HepG2 (cell line): ENCODE data around the gene E2F3. TPM values are rescaled to one million over a fixed set of nuclear protein-coding genes. Genes with fewer than 3 reads are reported as not detected.

Experiments used
- BRD4 ChIP-seq: sonication (generic); formaldehyde crosslinking; IDR thresholded peaks from 2 replicates; pipeline ENCODE4 v1.4.0; 2020; ENCODE audit warnings: missing genetic modification reagents
- DBP ChIP-seq: sonication (generic); formaldehyde crosslinking; IDR thresholded peaks from 2 replicates; pipeline ENCODE4 v1.4.0; 2020; ENCODE audit warnings: missing genetic modification reagents; ENCODE audit errors: not compliant biosample characterization
- ETS1 ChIP-seq: sonication (generic); formaldehyde crosslinking; IDR thresholded peaks from 2 replicates; pipeline ENCODE4 v1.4.0; 2020; ENCODE audit warnings: missing genetic modification reagents
- FOXP1 ChIP-seq, 2 experiments: fragments of 450-650 bp in 1 of 2; IDR thresholded peaks; 2 replicates each; pipeline ENCODE4 v1.6.1; 2017 to 2018; ENCODE audit warnings: antibody characterized with exemption in 1 of 2
- FUBP1 ChIP-seq: sonication (generic); formaldehyde crosslinking; IDR thresholded peaks from 2 replicates; pipeline ENCODE4 v1.5.1; 2020; ENCODE audit warnings: missing genetic modification reagents, mild to moderate bottlenecking, borderline replicate concordance
- JARID2 ChIP-seq: sonication (generic); formaldehyde crosslinking; IDR thresholded peaks from 2 replicates; pipeline ENCODE4 v1.8.1; 2023; ENCODE audit warnings: missing genetic modification reagents, inconsistent platforms; ENCODE audit not compliant: insufficient replicate concordance
- KDM6A ChIP-seq: IDR thresholded peaks from 2 replicates; pipeline ENCODE4 v1.6.1; 2016; ENCODE audit warnings: low read depth
- MEF2D ChIP-seq: sonication (generic); formaldehyde crosslinking; IDR thresholded peaks from 2 replicates; pipeline ENCODE4 v1.5.1; 2020; ENCODE audit warnings: mild to moderate bottlenecking, missing genetic modification reagents
- SATB2 ChIP-seq: sonication (generic); formaldehyde crosslinking; IDR thresholded peaks from 2 replicates; pipeline ENCODE4 v1.5.0; 2020; ENCODE audit warnings: missing genetic modification reagents
- SOX5 ChIP-seq: IDR thresholded peaks from 2 replicates; pipeline ENCODE4 v1.6.1; 2016; ENCODE audit warnings: borderline replicate concordance
- STAT6 ChIP-seq: sonication (generic); formaldehyde crosslinking; IDR thresholded peaks from 2 replicates; pipeline ENCODE4 v1.4.0; 2020; ENCODE audit warnings: missing genetic modification reagents, mild to moderate bottlenecking, borderline replicate concordance
- U2AF2 ChIP-seq: fragments of 200-400 bp; formaldehyde crosslinking; IDR thresholded peaks from 2 replicates; pipeline ENCODE4 v1.6.1; 2017; ENCODE audit warnings: low read depth, mild to moderate bottlenecking, low read length
- ZBTB43 ChIP-seq: sonication (generic); formaldehyde crosslinking; conservative IDR thresholded peaks from 2 replicates; pipeline ENCODE4 v1.4.0; 2020; ENCODE audit warnings: missing genetic modification reagents
- ZNF230 ChIP-seq: sonication (generic); formaldehyde crosslinking; IDR thresholded peaks from 2 replicates; pipeline ENCODE4 v1.4.0; 2020; ENCODE audit warnings: mild to moderate bottlenecking, missing genetic modification reagents
- ZNF329 ChIP-seq: sonication (generic); formaldehyde crosslinking; IDR thresholded peaks from 2 replicates; pipeline ENCODE4 v1.9.0; 2021; ENCODE audit warnings: low read depth, mild to moderate bottlenecking, missing genetic modification reagents
- ZNF333 ChIP-seq: sonication (generic); formaldehyde crosslinking; IDR thresholded peaks from 2 replicates; pipeline ENCODE4 v1.4.0; 2020; ENCODE audit warnings: mild to moderate bottlenecking, missing genetic modification reagents, borderline replicate concordance
- ZNF382 ChIP-seq: sonication (generic); formaldehyde crosslinking; IDR thresholded peaks from 2 replicates; pipeline ENCODE4 v1.5.0; 2020; ENCODE audit warnings: missing genetic modification reagents, mild to moderate bottlenecking, borderline replicate concordance
- ZNF572 ChIP-seq: sonication (generic); formaldehyde crosslinking; IDR thresholded peaks from 2 replicates; pipeline ENCODE4 v1.5.1; 2020; ENCODE audit warnings: mild to moderate bottlenecking, missing genetic modification reagents
- polyA plus RNA-seq, 8 experiments: library from polyadenylated mRNA; depleted of rRNA in 3 of 8; stranded (reverse) in 7 of 8; unstranded in 1 of 8; fragments of >200 nt; fragmentation: Illumina TruSeq in 4 of 8; extraction: Trizol in 4 of 8; gene quantifications; 2 replicates each; pipeline versions ENCODE4 v1.2.1 to v1.2.3, GENCODE V29; 2011 to 2016; ENCODE audit warnings: low read depth in 4 of 8, missing spikeins in 1 of 8, mixed read lengths in 1 of 8; ENCODE audit not compliant: insufficient read depth in 1 of 8
- total RNA-seq, 5 experiments: library from RNA; depleted of rRNA; stranded (reverse); fragments of >200 nt; fragmentation: Illumina TruSeq; extraction: Trizol; gene quantifications; 2 replicates each; pipeline ENCODE4 v1.2.3, GENCODE V29; 2016; ENCODE audit warnings: low read depth in 1 of 5

Gene E2F3
- total and polyA plus RNA-seq, 2 of the 13 experiments (the other 11 are each of a cell fraction or from before 2014, with no cell fraction given): 8.5 to 12.7 TPM

- TF ChIP-seq ZNF572 (CRISPR knock-in tag) (no peak), ZNF333 (no peak), JARID2 (peak; percentile 35), ZBTB43 (CRISPR knock-in tag) (peak; percentile 86; the same call in 1 of the 2 replicates), MEF2D (CRISPR knock-in tag) (peak; percentile 66; the same call in 1 of the 2 replicates), SOX5 (CRISPR knock-in tag) (peak; percentile 37; the same call in 1 of the 2 replicates), ZNF230 (CRISPR knock-in tag) (peak; percentile 79), STAT6 (CRISPR knock-in tag) (peak; percentile 40; the same call in 1 of the 2 replicates), ZNF329 (CRISPR knock-in tag) (peak; percentile 73; the same call in 1 of the 2 replicates), ZNF382 (CRISPR knock-in tag) (no peak), DBP (CRISPR knock-in tag) (peak; percentile 92), SATB2 (peak; percentile 84; the same call in 1 of the 2 replicates), FOXP1 (IDR thresholded peaks at IDR 0.05) (no peak), FOXP1 (CRISPR knock-in tag; IDR thresholded peaks at IDR 0.05) (no peak), ETS1 (peak; percentile 86), U2AF2 (no peak), FUBP1 (CRISPR knock-in tag) (no peak), BRD4 (CRISPR knock-in tag) (no peak), KDM6A (CRISPR knock-in tag) (no peak)
These were observed at the start of gene E2F3 (continued) for GRCh38 chr6:20401205-20402091.
